ENCODE data around the gene TMEM255B.

TMEM255B gene

GRCh38 chr13:113862191-113862930 is 103.3 kb downstream of the TMEM255B start:
- peaks cover 20% of the 10 kb centered on the region for H3K4me1 Mint-ChIP-seq
- H3K4me3 Mint-ChIP-seq: peak overlapping the region; percentile 68
- H3K9me3 Mint-ChIP-seq: peaks cover 14% of the 10 kb centered on the region
- DNase-seq: no peak
- H3K36me3 Mint-ChIP-seq: peaks cover 3% of the 10 kb centered on the region
- CTCF ChIA-PET: no interaction called here
- no peak overlapping the region for H3K27ac Mint-ChIP-seq
- peaks cover 68% of the 10 kb centered on the region for H3K27me3 Mint-ChIP-seq

- Mint-ChIP-seq H3K27me3 (peaks cover 67% of the 10 kb centered on the region), H3K9me3 (peaks cover 14% of the 10 kb centered on the region), H3K4me1 (peaks cover 20% of the 10 kb centered on the region), H3K27ac (no peak overlapping the region), H3K4me3 (peak overlapping the region; percentile 68), H3K36me3 (peaks cover 3% of the 10 kb centered on the region)
- DNase-seq: peak; percentile 48
- CTCF ChIA-PET: no interaction called here
These were observed 104.0 kb downstream of the TMEM255B start for GRCh38 chr13:113862931-113863523.

- H3K36me3 Mint-ChIP-seq: peaks cover 3% of the 10 kb centered on the region
- DNase-seq: peak; percentile 46
- H3K4me1 Mint-ChIP-seq: peaks cover 20% of the 10 kb centered on the region
- no peak within 1 kb of the TSS for H3K27ac Mint-ChIP-seq
- H3K9me3 Mint-ChIP-seq: peaks cover 9% of the 10 kb centered on the region
- peaks cover 71% of the 10 kb centered on the region for H3K27me3 Mint-ChIP-seq
- CTCF ChIA-PET: no interaction called here
- H3K4me3 Mint-ChIP-seq: peak within 1 kb of the TSS; percentile 68
These were observed 104.7 kb downstream of the TMEM255B start, which contains the start of gene GAS6 for GRCh38 chr13:113863524-113864272. GAS6 (minus strand) TSS chr13:113864076; CDS start chr13:113863920, 156 bp downstream.

- Mint-ChIP-seq H3K4me3 (peak overlapping the region; percentile 61), H3K27me3 (peaks cover 71% of the 10 kb centered on the region)
These were observed 105.4 kb downstream of the TMEM255B start for GRCh38 chr13:113864273-113864890.

GRCh38 chr13:113865427-113865826 is 106.4 kb downstream of the TMEM255B start:
- no peaks in the 10 kb centered on the region for H3K9me3 Mint-ChIP-seq
- CTCF ChIA-PET: no interaction called here
- DNase-seq: no peak
- H3K4me3 Mint-ChIP-seq: peak overlapping the region; percentile 4
- no peak overlapping the region for H3K27ac Mint-ChIP-seq
- H3K27me3 Mint-ChIP-seq: peaks cover 72% of the 10 kb centered on the region
- peaks cover 20% of the 10 kb centered on the region for H3K4me1 Mint-ChIP-seq
- H3K36me3 Mint-ChIP-seq: peaks cover 3% of the 10 kb centered on the region

More at GRCh38 chr13:113864273-113864890, 105.4 kb downstream of the TMEM255B start:
- Mint-ChIP-seq H3K36me3 (peaks cover 3% of the 10 kb centered on the region), H3K9me3 (peaks cover 2% of the 10 kb centered on the region), H3K27ac (no peak overlapping the region), H3K4me1 (peaks cover 20% of the 10 kb centered on the region)
- CTCF ChIA-PET: no interaction called here
- no peak for DNase-seq

All from activated naive CD4-positive, alpha-beta T cell treated with anti-CD3 and anti-CD28 coated beads, Interleukin-2, amount 10 ng/mL, durations not matched to agents 7 days and 5 days (primary cell).